Trophoblast cell (in vitro differentiated cells and primary cell): ENCODE results near the gene DEF6.
A peak's percentile ranks its signal among the peaks of the same experiment; 100 is the strongest.
"Not testable (repeated sequence)": the region's sequence is repeated elsewhere in the genome, so short reads cannot be mapped to it uniquely, and the experiment has no call there.

Source experiments
- DNase-seq, 2 donors: peaks; one replicate each; pipeline ENCODE4 v3.0.0-alpha.2; 2016
- H2AFZ ChIP-seq: 2 replicates; pipeline ENCODE4 v1.6.1; 2013; ENCODE audit warnings: low read length, moderate library complexity, mild to moderate bottlenecking; ENCODE audit not compliant: insufficient read depth, poor library complexity
- H2AK5ac ChIP-seq: 2 replicates; pipeline ENCODE4 v1.6.1; 2013; ENCODE audit warnings: mild to moderate bottlenecking, low read length
- H2BK120ac ChIP-seq: 2 replicates; pipeline ENCODE4 v1.6.1; 2013; ENCODE audit warnings: low read length, mild to moderate bottlenecking, moderate library complexity; ENCODE audit not compliant: insufficient read depth, poor library complexity
- H2BK12ac ChIP-seq: 2 replicates; pipeline ENCODE4 v1.6.1; 2013; ENCODE audit warnings: mild to moderate bottlenecking, low read length, moderate library complexity
- H2BK5ac ChIP-seq: 2 replicates; pipeline ENCODE4 v1.6.1; 2013; ENCODE audit warnings: low read length, low read depth, moderate library complexity, mild to moderate bottlenecking; ENCODE audit not compliant: poor library complexity
- H3K14ac ChIP-seq: 2 replicates; pipeline ENCODE4 v1.6.1; 2013; ENCODE audit warnings: mild to moderate bottlenecking, low read length
- H3K18ac ChIP-seq: 2 replicates; pipeline ENCODE4 v1.6.1; 2013; ENCODE audit warnings: mild to moderate bottlenecking, low read length
- H3K23ac ChIP-seq: 2 replicates; pipeline ENCODE4 v1.6.1; 2013; ENCODE audit warnings: low read length
- H3K27ac ChIP-seq: 2 replicates; pipeline ENCODE4 v1.5.1; 2013; ENCODE audit warnings: low read depth, mild to moderate bottlenecking, inconsistent platforms, low read length, moderate library complexity
- H3K27me3 ChIP-seq: 2 replicates; pipeline ENCODE4 v1.6.1; 2013; ENCODE audit warnings: inconsistent platforms, mild to moderate bottlenecking, low read length, moderate library complexity; ENCODE audit not compliant: insufficient read depth
- H3K36me3 ChIP-seq, 2 experiments: 1 replicate in 1 of 2; 2 replicates in 1 of 2; pipeline ENCODE4 v1.6.1; 2013; ENCODE audit warnings: low read length in 2 of 2, mild to moderate bottlenecking in 2 of 2, moderate library complexity in 1 of 2; ENCODE audit not compliant: insufficient read depth in 2 of 2, control insufficient read depth in 1 of 2
- H3K4ac ChIP-seq: 2 replicates; pipeline ENCODE4 v1.6.1; 2013; ENCODE audit warnings: low read depth, mild to moderate bottlenecking, low read length, moderate library complexity
- H3K4me1 ChIP-seq, 2 experiments: 1 replicate in 1 of 2; 2 replicates in 1 of 2; pipeline ENCODE4 v1.6.1; 2013; ENCODE audit warnings: low read length in 2 of 2, mild to moderate bottlenecking in 2 of 2, moderate library complexity in 1 of 2; ENCODE audit not compliant: insufficient read depth in 2 of 2, control insufficient read depth in 1 of 2
- H3K4me2 ChIP-seq: 2 replicates; pipeline ENCODE4 v1.6.1; 2013; ENCODE audit warnings: inconsistent platforms, mild to moderate bottlenecking, low read length, moderate library complexity
- H3K4me3 ChIP-seq: 2 replicates; pipeline ENCODE4 v1.5.1; 2013; ENCODE audit warnings: mild to moderate bottlenecking, low read depth, low read length, inconsistent platforms
- H3K79me1 ChIP-seq: one replicate; pipeline ENCODE4 v1.6.1; 2013; ENCODE audit warnings: low read length
- H3K79me2 ChIP-seq: 2 replicates; pipeline ENCODE4 v1.6.1; 2013; ENCODE audit warnings: low read length, mild to moderate bottlenecking; ENCODE audit not compliant: control insufficient read depth, insufficient read depth, poor library complexity
- H3K9ac ChIP-seq: 2 replicates; pipeline ENCODE4 v1.6.1; 2013; ENCODE audit warnings: mild to moderate bottlenecking, low read length
- H3K9me3 ChIP-seq: 2 replicates; pipeline ENCODE4 v1.6.1; 2013; ENCODE audit warnings: low read depth, mild to moderate bottlenecking, control low read depth, inconsistent platforms, low read length; ENCODE audit not compliant: insufficient read depth
- H4K12ac ChIP-seq: 2 replicates; pipeline ENCODE4 v1.6.1; 2013; ENCODE audit warnings: low read depth, mild to moderate bottlenecking, low read length, moderate library complexity
- H4K8ac ChIP-seq: 2 replicates; pipeline ENCODE4 v1.6.1; 2013; ENCODE audit warnings: low read depth, mild to moderate bottlenecking, low read length, moderate library complexity
- H4K91ac ChIP-seq: one replicate; pipeline ENCODE4 v1.6.1; 2013; ENCODE audit warnings: low read depth, mild to moderate bottlenecking, low read length, moderate library complexity
- WGBS: extraction: QIAGEN DNeasy Blood & Tissue Kit; methylation state at CpG from one replicate; pipeline ENCODE4 v1.1.7; 2013; ENCODE audit warnings: missing lambda C conversion rate; ENCODE audit not compliant: insufficient read length, insufficient coverage; ENCODE audit errors: extremely low coverage; 5-methylcytosine and 5-hydroxymethylcytosine counted together

DEF6 gene

GRCh38 chr6:35330541-35331119 lies 33.0 kb downstream of the DEF6 start:
- Histone ChIP-seq H2AFZ (no peak overlapping the region), H3K4me1 (no peaks in the 10 kb centered on the region), H3K79me1 (no peaks in the 10 kb centered on the region), H4K91ac (no peak overlapping the region), H3K4me3 (no peak overlapping the region), H3K36me3 (no peaks in the 10 kb centered on the region), H2AK5ac (no peak overlapping the region), H3K4ac (no peak overlapping the region), H2BK12ac (no peak overlapping the region), H3K27me3 (no peaks in the 10 kb centered on the region), H4K12ac (no peak overlapping the region), H3K14ac (no peak overlapping the region), H3K27ac (no peak overlapping the region), H3K18ac (no peak overlapping the region), H3K23ac (no peak overlapping the region), H4K8ac (no peak overlapping the region), H3K9me3 (peaks cover 4% of the 10 kb centered on the region), H2BK120ac (no peak overlapping the region), H2BK5ac (no peak overlapping the region), H3K79me2 (no peaks in the 10 kb centered on the region), H3K4me2 (no peak overlapping the region), H3K9ac (no peak overlapping the region)
- DNase-seq, result peak; percentile 54 to 77
- WGBS, result no CpG with 5 or more reads among the region's 9 CpGs

GRCh38 chr6:35332074-35332887 lies 34.7 kb downstream of the DEF6 start:
- not testable (repeated sequence) for H2AFZ ChIP-seq, H4K8ac ChIP-seq, H4K91ac ChIP-seq, H3K18ac ChIP-seq, H3K27ac ChIP-seq, H3K79me1 ChIP-seq, H3K9ac ChIP-seq, H3K4me1 ChIP-seq, H3K4me2 ChIP-seq, H3K9me3 ChIP-seq, H2BK120ac ChIP-seq, H3K4me3 ChIP-seq, H4K12ac ChIP-seq, H3K79me2 ChIP-seq, H2AK5ac ChIP-seq, H3K23ac ChIP-seq, H3K14ac ChIP-seq, H3K27me3 ChIP-seq, H2BK12ac ChIP-seq, H3K4ac ChIP-seq, H3K36me3 ChIP-seq, H2BK5ac ChIP-seq
- no CpG with 5 or more reads among the region's 9 CpGs for WGBS
- DNase-seq, result peak in 1 of 2 donors; percentile 51

- Histone ChIP-seq H3K79me1 (peaks cover 7% of the 10 kb centered on the region), H2AFZ (no peak overlapping the region), H3K27me3 (no peaks in the 10 kb centered on the region), H3K14ac (no peak overlapping the region), H3K9ac (no peak overlapping the region), H3K4me3 (no peak overlapping the region), H3K4me1 (peaks cover 15 to 20% of the 10 kb centered on the region in 2 experiments), H3K18ac (no peak overlapping the region), H2AK5ac (no peak overlapping the region), H3K27ac (peak overlapping the region; percentile 61), H3K9me3 (no peaks in the 10 kb centered on the region), H4K91ac (no peak overlapping the region), H3K23ac (no peak overlapping the region), H3K4me2 (no peak overlapping the region), H3K36me3 (peaks cover 9 to 10% of the 10 kb centered on the region in 2 experiments), H4K12ac (no peak overlapping the region), H2BK120ac (no peak overlapping the region), H3K4ac (no peak overlapping the region), H2BK12ac (no peak overlapping the region), H2BK5ac (peak overlapping the region; percentile 64), H3K79me2 (peaks cover 11% of the 10 kb centered on the region), H4K8ac (no peak overlapping the region)
- no CpG with 5 or more reads among the region's 13 CpGs for WGBS
- DNase-seq, result peak in 1 of 2 donors; percentile 57
These were observed 43.9 kb downstream of the DEF6 start for GRCh38 chr6:35341557-35341956.

- peaks cover 7% of the 10 kb centered on the region for H3K79me1 ChIP-seq
- H3K27me3 ChIP-seq, result no peaks in the 10 kb centered on the region
- H2AK5ac ChIP-seq, result peak within 1 kb of the TSS; percentile 41
- peak within 1 kb of the TSS; percentile 43 for H4K12ac ChIP-seq
- peak within 1 kb of the TSS; percentile 59 for H3K14ac ChIP-seq
- H2AFZ ChIP-seq, result peak within 1 kb of the TSS; percentile 77
- H2BK12ac ChIP-seq, result no peak within 1 kb of the TSS
- H3K4me3 ChIP-seq, result peak within 1 kb of the TSS; percentile 97
- peaks cover 11% of the 10 kb centered on the region for H3K79me2 ChIP-seq
- H3K36me3 ChIP-seq, result peaks cover 10 to 14% of the 10 kb centered on the region in 2 experiments
- peak; percentile 99 to 100 for DNase-seq
- peak within 1 kb of the TSS; percentile 61 for H3K27ac ChIP-seq
- H2BK120ac ChIP-seq, result peak within 1 kb of the TSS; percentile 84
- peaks cover 15 to 24% of the 10 kb centered on the region in 2 experiments for H3K4me1 ChIP-seq
- WGBS, result no CpG with 5 or more reads among the region's 77 CpGs
- no peak within 1 kb of the TSS for H3K23ac ChIP-seq
- H3K9me3 ChIP-seq, result no peaks in the 10 kb centered on the region
- H4K91ac ChIP-seq, result peak within 1 kb of the TSS; percentile 81
- H3K4me2 ChIP-seq, result peak within 1 kb of the TSS; percentile 92
- H4K8ac ChIP-seq, result peak within 1 kb of the TSS; percentile 88
- H2BK5ac ChIP-seq, result peak within 1 kb of the TSS; percentile 72
- H3K4ac ChIP-seq, result peak within 1 kb of the TSS; percentile 61
- peak within 1 kb of the TSS; percentile 92 for H3K9ac ChIP-seq
- peak within 1 kb of the TSS; percentile 91 for H3K18ac ChIP-seq
These were observed 44.9 kb downstream of the DEF6 start, which contains the start of gene PPARD for GRCh38 chr6:35342258-35343091. TSS of gene PPARD (plus strand) at chr6:35342558. CDS start at chr6:35411088, 68,530 bp downstream.
